ENCODE measurements around the gene ADAT3. TPM values are rescaled to one million over a fixed set of nuclear protein-coding genes. Genes with fewer than 3 reads are reported as not detected.

ADAT3 gene
- total RNA-seq, 1 donor from 2014 or later: 2.4 TPM

DNA sequence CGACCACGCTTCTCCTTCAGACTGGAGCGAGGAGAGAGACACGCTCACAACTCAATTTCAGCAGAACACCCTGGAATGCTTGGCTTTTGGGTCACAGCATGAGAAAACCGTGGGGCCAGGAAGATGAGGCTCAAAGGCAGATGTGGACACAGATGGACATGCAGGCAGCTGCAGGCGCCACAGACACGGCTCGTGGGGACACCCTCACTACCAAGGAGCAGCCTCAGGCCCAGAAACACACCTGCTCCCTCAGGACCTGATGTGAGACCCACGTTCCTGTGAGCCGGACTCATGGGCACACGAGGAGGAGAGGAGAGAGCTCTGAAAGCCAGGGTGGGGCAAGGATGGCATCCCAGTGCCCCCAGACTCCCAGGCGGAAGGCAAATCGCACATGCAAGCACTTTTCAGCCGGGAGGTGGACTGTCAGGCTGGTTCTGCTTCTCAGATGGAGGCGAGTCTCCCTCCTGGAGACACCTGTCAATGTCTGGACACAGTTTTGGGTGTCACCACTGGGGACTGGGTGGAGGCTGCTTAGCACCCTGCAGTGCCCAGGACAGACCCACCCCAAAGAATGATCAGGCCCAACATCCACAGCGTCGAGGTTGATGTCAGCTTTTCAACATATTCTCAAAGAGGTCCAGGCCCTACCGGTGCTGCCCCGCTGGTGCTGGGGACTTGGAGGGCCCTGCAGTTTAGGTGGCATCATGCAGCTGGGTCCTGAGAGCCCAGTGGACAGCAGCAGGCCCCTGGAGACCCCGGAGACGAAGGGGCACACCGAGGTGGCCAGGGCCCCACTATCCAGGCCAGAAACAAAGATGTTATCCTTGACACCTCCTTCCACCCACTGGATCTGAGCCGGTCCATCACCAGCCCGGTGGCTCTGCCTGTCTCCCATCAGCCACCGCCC lies 22.2 kb upstream of the ADAT3 start:
- H3K27ac ChIP-seq: no peak overlapping the region
- peaks cover 34% of the 10 kb centered on the region for H3K79me2 ChIP-seq (ENCODE audit: low read depth)

GRCh38 chr19:1883784-1884183 lies 21.4 kb upstream of the ADAT3 start:
- Histone ChIP-seq H3K4me1 (peaks cover 34% of the 10 kb centered on the region), H3K79me2 (ENCODE audit: low read depth) (peaks cover 34% of the 10 kb centered on the region), H3F3A (ENCODE audit: low read depth) (peaks cover 29% of the 10 kb centered on the region), H3K27me3 (no peaks in the 10 kb centered on the region), H3K4me3 (peak overlapping the region; percentile 73), H3K36me3 (no peaks in the 10 kb centered on the region), H3K27ac (no peak overlapping the region), H3K9me3 (ENCODE audit: low read depth) (no peaks in the 10 kb centered on the region), H3K9ac (no peak overlapping the region), H3K4me2 (peak overlapping the region; percentile 90), H2AFZ (replicated peaks) (no peak overlapping the region), H4K20me1 (ENCODE audit: low read depth) (peaks cover 27% of the 10 kb centered on the region)
- Mint-ChIP-seq H3K36me3 (no peaks in the 10 kb centered on the region), H3K9me3 (no peaks in the 10 kb centered on the region), H3K27me3 (ENCODE audit: insufficient read depth, low read depth) (peaks cover 15% of the 10 kb centered on the region), H3K27ac (peak overlapping the region; percentile 26), H3K4me1 (peaks cover 31% of the 10 kb centered on the region), H3K4me3 (peak overlapping the region; percentile 97)
- DNase-seq (ENCODE audit: low spot score): no peak
- TF ChIP-seq EZH2 (IDR thresholded peaks at IDR 0.05) (no peak), EZH2phosphoT487 (IDR thresholded peaks at IDR 0.05) (no peak)
- TF ChIP-seq, protein P1, sequence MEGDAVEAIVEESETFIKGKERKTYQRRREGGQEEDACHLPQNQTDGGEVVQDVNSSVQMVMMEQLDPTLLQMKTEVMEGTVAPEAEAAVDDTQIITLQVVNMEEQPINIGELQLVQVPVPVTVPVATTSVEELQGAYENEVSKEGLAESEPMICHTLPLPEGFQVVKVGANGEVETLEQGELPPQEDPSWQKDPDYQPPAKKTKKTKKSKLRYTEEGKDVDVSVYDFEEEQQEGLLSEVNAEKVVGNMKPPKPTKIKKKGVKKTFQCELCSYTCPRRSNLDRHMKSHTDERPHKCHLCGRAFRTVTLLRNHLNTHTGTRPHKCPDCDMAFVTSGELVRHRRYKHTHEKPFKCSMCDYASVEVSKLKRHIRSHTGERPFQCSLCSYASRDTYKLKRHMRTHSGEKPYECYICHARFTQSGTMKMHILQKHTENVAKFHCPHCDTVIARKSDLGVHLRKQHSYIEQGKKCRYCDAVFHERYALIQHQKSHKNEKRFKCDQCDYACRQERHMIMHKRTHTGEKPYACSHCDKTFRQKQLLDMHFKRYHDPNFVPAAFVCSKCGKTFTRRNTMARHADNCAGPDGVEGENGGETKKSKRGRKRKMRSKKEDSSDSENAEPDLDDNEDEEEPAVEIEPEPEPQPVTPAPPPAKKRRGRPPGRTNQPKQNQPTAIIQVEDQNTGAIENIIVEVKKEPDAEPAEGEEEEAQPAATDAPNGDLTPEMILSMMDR (IDR thresholded peaks at IDR 0.05): no peak

More for the DNA sequence above, 22.2 kb upstream of the ADAT3 start:
- Mint-ChIP-seq H3K9me3 (no peaks in the 10 kb centered on the region), H3K4me3 (peak overlapping the region; percentile 97), H3K27me3 (ENCODE audit: insufficient read depth, low read depth) (peaks cover 15% of the 10 kb centered on the region), H3K27ac (peak overlapping the region; percentile 60), H3K4me1 (peaks cover 31% of the 10 kb centered on the region), H3K36me3 (no peaks in the 10 kb centered on the region)
- peaks cover 27% of the 10 kb centered on the region for H4K20me1 ChIP-seq (ENCODE audit: low read depth)
- no peak for DNase-seq (ENCODE audit: low spot score)
- peak overlapping the region; percentile 37 for H3K9ac ChIP-seq
- peaks cover 27% of the 10 kb centered on the region for H3F3A ChIP-seq (ENCODE audit: low read depth)
- no peak overlapping the region for H2AFZ ChIP-seq (replicated peaks)
- H3K4me1 ChIP-seq: peaks cover 33% of the 10 kb centered on the region
- no peaks in the 10 kb centered on the region for H3K36me3 ChIP-seq
- H3K4me3 ChIP-seq: no peak overlapping the region
- TF ChIP-seq, protein P1 (IDR thresholded peaks at IDR 0.05): no peak
- TF ChIP-seq EZH2phosphoT487 (IDR thresholded peaks at IDR 0.05) (no peak), EZH2 (IDR thresholded peaks at IDR 0.05) (no peak)
- no peaks in the 10 kb centered on the region for H3K9me3 ChIP-seq (ENCODE audit: low read depth)
- peak overlapping the region; percentile 90 for H3K4me2 ChIP-seq
- H3K27me3 ChIP-seq: no peaks in the 10 kb centered on the region

GRCh38 chr19:1884291-1884718 lies 20.9 kb upstream of the ADAT3 start:
- H3K9me3 ChIP-seq (ENCODE audit: low read depth): no peaks in the 10 kb centered on the region
- peak overlapping the region; percentile 90 for H3K4me2 ChIP-seq
- peaks cover 34% of the 10 kb centered on the region for H3K4me1 ChIP-seq
- H3K27me3 Mint-ChIP-seq (ENCODE audit: insufficient read depth, low read depth): peaks cover 15% of the 10 kb centered on the region
- H3K36me3 ChIP-seq: no peaks in the 10 kb centered on the region
- TF ChIP-seq EZH2 (IDR thresholded peaks at IDR 0.05) (no peak), EZH2phosphoT487 (IDR thresholded peaks at IDR 0.05) (no peak)
- TF ChIP-seq, protein P1 (IDR thresholded peaks at IDR 0.05): no peak
- H3K4me1 Mint-ChIP-seq: peaks cover 31% of the 10 kb centered on the region
- H3K79me2 ChIP-seq (ENCODE audit: low read depth): peaks cover 34% of the 10 kb centered on the region
- peak overlapping the region; percentile 97 for H3K4me3 Mint-ChIP-seq
- H3K36me3 Mint-ChIP-seq: no peaks in the 10 kb centered on the region
- H3F3A ChIP-seq (ENCODE audit: low read depth): peaks cover 29% of the 10 kb centered on the region
- no peaks in the 10 kb centered on the region for H3K27me3 ChIP-seq
- H3K27ac ChIP-seq: no peak overlapping the region
- peak overlapping the region; percentile 73 for H3K4me3 ChIP-seq
- peaks cover 27% of the 10 kb centered on the region for H4K20me1 ChIP-seq (ENCODE audit: low read depth)
- H3K27ac Mint-ChIP-seq: peak overlapping the region; percentile 44
- peak overlapping the region; percentile 61 for H3K9ac ChIP-seq
- H2AFZ ChIP-seq (replicated peaks): no peak overlapping the region
- H3K9me3 Mint-ChIP-seq: no peaks in the 10 kb centered on the region
- no peak for DNase-seq (ENCODE audit: low spot score)
